Calu3 (cell line): ENCODE results near the gene MED13. TPM values are rescaled to one million over a fixed set of nuclear protein-coding genes. Genes with fewer than 3 reads are reported as not detected.

ENCODE experiments used
- BruUV-seq: library from RNA; stranded (reverse); fragments of 400-500 nt; replicated peaks from 2 replicates; lab custom pipeline; 2021; lab: Mats Ljungman, UMichigan
- CTCF ChIA-PET: fragments of 300-600 bp; sonication (Branson Sonifier 250); formaldehyde crosslinking; loops from one replicate; lab custom pipeline; 2022; ENCODE audit warnings: antibody characterized with exemption; lab: Charles Lee
- DNase-seq: peaks from one replicate; pipeline ENCODE4 v3.0.0; 2022
- H3K27ac Mint-ChIP-seq: one replicate; pipeline ENCODE4 v1.8.0; 2022; ENCODE audit warnings: mixed read lengths; ENCODE audit not compliant: unreplicated experiment
- H3K27me3 Mint-ChIP-seq: one replicate; pipeline ENCODE4 v1.8.0; 2022; ENCODE audit warnings: mixed read lengths; ENCODE audit not compliant: unreplicated experiment
- H3K36me3 Mint-ChIP-seq: one replicate; pipeline ENCODE4 v1.8.0; 2022; ENCODE audit warnings: mild to moderate bottlenecking, moderate library complexity, mixed read lengths; ENCODE audit not compliant: insufficient read depth, unreplicated experiment
- H3K4me1 Mint-ChIP-seq: one replicate; pipeline ENCODE4 v1.8.0; 2022; ENCODE audit warnings: mild to moderate bottlenecking, low read depth, mixed read lengths; ENCODE audit not compliant: unreplicated experiment
- H3K4me3 Mint-ChIP-seq: one replicate; pipeline ENCODE4 v1.8.0; 2022; ENCODE audit warnings: mild to moderate bottlenecking, low read depth, moderate library complexity, mixed read lengths; ENCODE audit not compliant: unreplicated experiment
- H3K9me3 Mint-ChIP-seq: one replicate; pipeline ENCODE4 v1.8.0; 2022; ENCODE audit warnings: low read depth, mixed read lengths; ENCODE audit not compliant: unreplicated experiment
- CTCF ChIP-seq: fragments of 200-600 bp; IDR thresholded peaks from one replicate; pipeline ENCODE4 v1.8.0; 2022; ENCODE audit warnings: antibody characterized with exemption; ENCODE audit not compliant: unreplicated experiment
- intact Hi-C: fragments of 100-400 bp; cut with micrococcal nuclease; formaldehyde crosslinking; loops from one replicate; pipeline ENCODE4 v1.10.0; 2022; ENCODE audit not compliant: unreplicated experiment
- total RNA-seq: library from RNA; stranded (reverse); gene quantifications from 2 replicates; pipeline ENCODE4 v1.2.3, GENCODE V29; 2022

The MED13 gene
- total RNA-seq, 1 experiment from 2014 or later: 50.2 TPM

- TF ChIP-seq CTCF: no peak
- CTCF ChIA-PET: no interaction called here
- intact Hi-C loops: no loop called here
- no peaks in the 10 kb centered on the region for H3K9me3 Mint-ChIP-seq
- peaks cover 11% of the 10 kb centered on the region for H3K36me3 Mint-ChIP-seq
- no TSS peak for BruUV-seq
- no peaks in the 10 kb centered on the region for H3K27me3 Mint-ChIP-seq
- H3K27ac Mint-ChIP-seq: no peak overlapping the region
- DNase-seq: no peak
- no peaks in the 10 kb centered on the region for H3K4me1 Mint-ChIP-seq
- no peak overlapping the region for H3K4me3 Mint-ChIP-seq
These were observed 96.3 kb downstream of the MED13 start for GRCh38 chr17:61968757-61969156.

GRCh38 chr17:61967729-61968128 lies 97.3 kb downstream of the MED13 start:
- TF ChIP-seq CTCF: no peak
- intact Hi-C loops: no loop called here
- Mint-ChIP-seq H3K27me3 (no peaks in the 10 kb centered on the region), H3K27ac (no peak overlapping the region), H3K4me3 (no peak overlapping the region), H3K36me3 (peaks cover 11% of the 10 kb centered on the region), H3K9me3 (no peaks in the 10 kb centered on the region), H3K4me1 (no peaks in the 10 kb centered on the region)
- DNase-seq: no peak
- BruUV-seq: no TSS peak
- CTCF ChIA-PET: no interaction called here

GRCh38 chr17:61966191-61966590 lies 98.9 kb downstream of the MED13 start:
- Mint-ChIP-seq H3K27me3 (no peaks in the 10 kb centered on the region), H3K4me3 (no peak overlapping the region), H3K36me3 (peaks cover 11% of the 10 kb centered on the region), H3K4me1 (no peaks in the 10 kb centered on the region), H3K9me3 (no peaks in the 10 kb centered on the region), H3K27ac (no peak overlapping the region)
- BruUV-seq: no TSS peak
- CTCF ChIA-PET: no interaction called here
- intact Hi-C loops: no loop called here
- TF ChIP-seq CTCF: no peak
- no peak for DNase-seq

- no peaks in the 10 kb centered on the region for H3K4me1 Mint-ChIP-seq
- H3K27me3 Mint-ChIP-seq: no peaks in the 10 kb centered on the region
- no peak overlapping the region for H3K4me3 Mint-ChIP-seq
- intact Hi-C loops: no loop called here
- no peak for TF ChIP-seq CTCF
- no peaks in the 10 kb centered on the region for H3K9me3 Mint-ChIP-seq
- no peak overlapping the region for H3K27ac Mint-ChIP-seq
- peaks cover 12% of the 10 kb centered on the region for H3K36me3 Mint-ChIP-seq
- no peak for DNase-seq
- CTCF ChIA-PET: no interaction called here
- BruUV-seq: no TSS peak
These were observed 109.5 kb downstream of the MED13 start for GRCh38 chr17:61955619-61956018.
